NCI-H2227 (cell line): Measurements from ENCODE around the gene PLA2G4A.

Source experiments
- DNase-seq: peaks from one replicate; lab custom pipeline; 2025; ENCODE audit not compliant: unreplicated experiment; lab: John Stamatoyannopoulos, UW

Gene PLA2G4A

GRCh38 chr1:186831168-186831567, 2.4 kb downstream of the PLA2G4A start:
- no peak for DNase-seq

- no peak for DNase-seq
Measured at GRCh38 chr1:186834399-186834958, 5.7 kb downstream of the PLA2G4A start.

- no peak for DNase-seq
Measured at GRCh38 chr1:186835448-186835847, 6.7 kb downstream of the PLA2G4A start.

GRCh38 chr1:186837806-186838205, 9.1 kb downstream of the PLA2G4A start:
- DNase-seq: no peak

- no peak for DNase-seq
Measured at GRCh38 chr1:186838380-186839040, 9.8 kb downstream of the PLA2G4A start.

GRCh38 chr1:186839041-186839400, 10.3 kb downstream of the PLA2G4A start:
- DNase-seq: no peak

GRCh38 chr1:186841599-186841998, 12.8 kb downstream of the PLA2G4A start:
- no peak for DNase-seq

- DNase-seq: no peak
Measured at GRCh38 chr1:186842547-186842946, 13.8 kb downstream of the PLA2G4A start.

GRCh38 chr1:186843226-186843625, 14.5 kb downstream of the PLA2G4A start:
- no peak for DNase-seq

GRCh38 chr1:186843931-186844330, 15.2 kb downstream of the PLA2G4A start:
- DNase-seq: no peak

GRCh38 chr1:186845576-186846210, 16.9 kb downstream of the PLA2G4A start:
- DNase-seq: no peak

- no peak for DNase-seq
Measured at GRCh38 chr1:186848509-186849130, 19.9 kb downstream of the PLA2G4A start.

GRCh38 chr1:186849271-186849671, 20.5 kb downstream of the PLA2G4A start:
- DNase-seq: no peak

GRCh38 chr1:186849826-186850225, 21.1 kb downstream of the PLA2G4A start:
- DNase-seq: no peak

GRCh38 chr1:186854102-186854501, 25.4 kb downstream of the PLA2G4A start:
- DNase-seq: no peak

- no peak for DNase-seq
Measured at GRCh38 chr1:186858923-186859322, 30.2 kb downstream of the PLA2G4A start.

GRCh38 chr1:186859995-186860394, 31.2 kb downstream of the PLA2G4A start:
- no peak for DNase-seq

- no peak for DNase-seq
Measured at GRCh38 chr1:186864296-186864695, 35.5 kb downstream of the PLA2G4A start.

- DNase-seq: no peak
Measured at GRCh38 chr1:186865253-186865652, 36.5 kb downstream of the PLA2G4A start.

- DNase-seq: no peak
Measured at GRCh38 chr1:186865857-186866256, 37.1 kb downstream of the PLA2G4A start.

GRCh38 chr1:186869526-186870228, 40.9 kb downstream of the PLA2G4A start:
- no peak for DNase-seq

- no peak for DNase-seq
Measured at GRCh38 chr1:186871784-186872183, 43.0 kb downstream of the PLA2G4A start.
